GM12801 (cell line): ENCODE data around the gene PZP.

Experiments used
- CTCF ChIP-seq: IDR thresholded peaks from one replicate; pipeline ENCODE4 v1.5.1; 2011; ENCODE audit warnings: control low read depth; ENCODE audit not compliant: insufficient read length; ENCODE audit errors: extremely low read depth

PZP gene

GRCh38 chr12:9223830-9224229 is 15.6 kb upstream of the PZP start:
- no peak for TF ChIP-seq CTCF

GRCh38 chr12:9221483-9221882 is 13.3 kb upstream of the PZP start:
- TF ChIP-seq CTCF = no peak

- no peak for TF ChIP-seq CTCF
These were observed 6.3 kb upstream of the PZP start for GRCh38 chr12:9214534-9214933.

GRCh38 chr12:9211687-9212086 is 3.5 kb upstream of the PZP start:
- TF ChIP-seq CTCF = no peak

GRCh38 chr12:9204380-9204779 is 3.8 kb downstream of the PZP start:
- TF ChIP-seq CTCF = no peak

- no peak for TF ChIP-seq CTCF
These were observed 10.2 kb downstream of the PZP start for GRCh38 chr12:9198012-9198411.

GRCh38 chr12:9184276-9184675 is 23.9 kb downstream of the PZP start:
- no peak for TF ChIP-seq CTCF

GRCh38 chr12:9180810-9181209 is 27.4 kb downstream of the PZP start:
- TF ChIP-seq CTCF = no peak
